Dendritic cell treated with granulocyte-macrophage colony-stimulating factor and Interleukin-4, amounts not matched to agents 40 ng/mL and 50 ng/mL, for 4 days (primary cell): Measurements from ENCODE around the gene MOG.
A peak's percentile ranks its signal among the peaks of the same experiment; 100 is the strongest.

ENCODE experiments used
- H3K27ac Mint-ChIP-seq: one replicate; pipeline ENCODE4 v1.8.0; 2022; ENCODE audit warnings: mild to moderate bottlenecking, mixed read lengths
- H3K27me3 Mint-ChIP-seq: one replicate; pipeline ENCODE4 v1.8.0; 2022; ENCODE audit warnings: mild to moderate bottlenecking, mixed read lengths
- H3K36me3 Mint-ChIP-seq: one replicate; pipeline ENCODE4 v1.8.0; 2022; ENCODE audit warnings: low read depth, mixed read lengths
- H3K4me1 Mint-ChIP-seq: one replicate; pipeline ENCODE4 v1.8.0; 2022; ENCODE audit warnings: low read depth, mixed read lengths
- H3K4me3 Mint-ChIP-seq: one replicate; pipeline ENCODE4 v1.8.0; 2022; ENCODE audit warnings: mild to moderate bottlenecking, moderate library complexity, mixed read lengths
- H3K9me3 Mint-ChIP-seq: one replicate; pipeline ENCODE4 v1.8.0; 2022; ENCODE audit warnings: mixed read lengths
- intact Hi-C: fragments of 100-400 bp; cut with micrococcal nuclease; formaldehyde crosslinking; loops from one replicate; pipeline ENCODE4 v1.15.0; 2022

The MOG gene

DNA sequence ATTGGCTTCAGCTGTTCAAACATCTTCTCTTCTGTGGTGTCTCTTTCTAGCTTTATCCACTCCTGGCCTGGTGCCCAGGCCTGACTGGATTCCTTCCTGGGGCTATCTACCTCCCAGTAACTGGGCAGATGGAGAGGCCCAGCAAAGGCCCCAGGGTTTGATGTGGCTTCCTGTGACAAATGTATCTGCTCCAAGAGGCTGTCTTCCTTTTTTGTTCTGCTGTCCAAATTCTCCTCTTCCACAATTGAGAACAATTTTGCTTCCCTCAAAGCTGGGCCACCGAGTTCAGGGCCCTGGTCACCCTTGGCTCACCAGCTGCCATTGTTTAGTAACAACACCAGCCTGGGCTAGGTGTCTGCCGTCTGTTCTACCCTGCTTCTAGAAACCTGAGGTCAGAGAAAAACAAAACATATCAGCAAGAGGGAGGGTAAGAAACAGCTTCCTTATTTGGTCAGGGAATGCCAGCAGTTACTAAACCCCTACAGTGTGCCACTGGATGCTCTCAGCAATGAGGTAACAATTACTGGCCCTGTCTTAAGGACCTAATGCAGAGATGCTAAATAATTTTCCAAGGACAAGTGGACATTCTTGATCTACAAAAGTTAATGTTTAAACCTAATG lies 20.2 kb downstream of the MOG start:
- Mint-ChIP-seq H3K4me3 (no peak overlapping the region), H3K27ac (peak overlapping the region; percentile 45)

DNA sequence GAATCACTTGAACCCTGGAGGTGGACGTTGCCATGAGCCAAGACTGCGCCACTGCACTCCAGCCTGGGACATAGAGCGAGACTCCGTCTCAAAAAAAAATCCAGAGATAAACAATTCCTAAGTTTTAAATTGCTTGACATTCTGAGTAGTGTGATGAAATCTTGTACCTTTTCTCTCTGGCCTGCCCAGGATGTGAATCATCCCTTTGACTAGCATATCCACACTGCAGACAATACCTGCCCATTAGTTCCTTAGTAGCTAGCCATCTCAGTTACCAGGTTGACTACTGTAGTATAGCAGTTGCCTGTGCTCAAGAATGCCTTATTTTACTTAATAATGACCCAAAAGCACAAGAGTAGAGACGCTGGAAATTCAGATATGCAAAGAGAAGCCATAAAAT lies 21.2 kb downstream of the MOG start:
- Mint-ChIP-seq H3K36me3 (peaks cover 39% of the 10 kb centered on the region), H3K27ac (no peak overlapping the region)

More for the DNA sequence above, 20.2 kb downstream of the MOG start:
- H3K9me3 Mint-ChIP-seq = no peaks in the 10 kb centered on the region
- H3K27me3 Mint-ChIP-seq = peaks cover 19% of the 10 kb centered on the region
- H3K36me3 Mint-ChIP-seq = peaks cover 50% of the 10 kb centered on the region
- peaks cover 42% of the 10 kb centered on the region for H3K4me1 Mint-ChIP-seq
- intact Hi-C loops = no loop called here

DNA sequence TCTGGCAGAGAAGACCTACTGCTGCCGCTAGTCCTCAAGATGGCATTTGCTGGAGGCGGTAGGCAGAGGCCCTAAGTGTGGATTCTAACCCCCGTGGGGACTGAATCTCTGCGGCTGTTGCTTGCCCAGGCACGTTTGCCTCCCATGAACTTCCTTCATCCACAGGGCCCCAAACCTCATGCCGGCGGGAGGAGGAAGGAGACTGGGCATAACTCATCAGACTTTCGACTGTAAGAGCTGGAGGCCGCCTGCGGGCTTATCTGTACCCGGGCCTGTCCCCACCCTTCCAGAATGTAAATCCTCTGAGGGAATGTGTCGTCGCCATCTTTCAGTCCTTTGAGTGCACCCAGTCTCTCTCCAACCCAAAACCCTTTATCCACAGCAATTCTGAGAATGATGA lies 23.1 kb downstream of the MOG start:
- Mint-ChIP-seq H3K36me3 (peaks cover 22% of the 10 kb centered on the region), H3K27ac (peak overlapping the region; percentile 59), H3K27me3 (peaks cover 20% of the 10 kb centered on the region), H3K9me3 (no peaks in the 10 kb centered on the region), H3K4me1 (peaks cover 35% of the 10 kb centered on the region), H3K4me3 (peak overlapping the region; percentile 77)
- intact Hi-C loops = no loop called here

More for the DNA sequence above, 21.2 kb downstream of the MOG start:
- H3K4me1 Mint-ChIP-seq = peaks cover 42% of the 10 kb centered on the region
- peaks cover 19% of the 10 kb centered on the region for H3K27me3 Mint-ChIP-seq
- H3K9me3 Mint-ChIP-seq = no peaks in the 10 kb centered on the region
- no peak overlapping the region for H3K4me3 Mint-ChIP-seq
- intact Hi-C loops = no loop called here

DNA sequence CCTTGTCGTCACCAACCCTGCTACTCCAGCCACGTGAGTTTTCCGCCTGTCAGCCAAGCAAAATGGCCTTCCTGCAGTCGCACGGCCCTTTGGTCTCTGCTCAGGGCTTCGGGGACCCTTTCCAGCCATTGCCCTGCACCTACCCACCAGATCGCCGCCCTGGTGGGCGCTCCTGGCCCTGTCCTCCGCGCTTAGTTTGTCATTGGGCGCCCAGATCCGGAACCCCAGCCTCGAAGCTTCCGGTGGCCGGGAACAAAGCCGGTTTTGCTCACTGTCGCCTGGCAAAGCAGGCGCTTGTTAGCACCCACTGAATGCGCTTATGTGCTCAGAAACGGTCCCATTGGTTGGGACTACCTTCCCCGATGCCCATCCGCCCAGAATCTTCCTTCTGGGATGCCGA lies 23.5 kb downstream of the MOG start:
- intact Hi-C loops = no loop called here
- H3K27ac Mint-ChIP-seq = peak overlapping the region; percentile 59
- peaks cover 21% of the 10 kb centered on the region for H3K27me3 Mint-ChIP-seq
- peaks cover 17% of the 10 kb centered on the region for H3K36me3 Mint-ChIP-seq
- H3K4me1 Mint-ChIP-seq = peaks cover 35% of the 10 kb centered on the region
- no peaks in the 10 kb centered on the region for H3K9me3 Mint-ChIP-seq
- peak overlapping the region; percentile 77 for H3K4me3 Mint-ChIP-seq

DNA sequence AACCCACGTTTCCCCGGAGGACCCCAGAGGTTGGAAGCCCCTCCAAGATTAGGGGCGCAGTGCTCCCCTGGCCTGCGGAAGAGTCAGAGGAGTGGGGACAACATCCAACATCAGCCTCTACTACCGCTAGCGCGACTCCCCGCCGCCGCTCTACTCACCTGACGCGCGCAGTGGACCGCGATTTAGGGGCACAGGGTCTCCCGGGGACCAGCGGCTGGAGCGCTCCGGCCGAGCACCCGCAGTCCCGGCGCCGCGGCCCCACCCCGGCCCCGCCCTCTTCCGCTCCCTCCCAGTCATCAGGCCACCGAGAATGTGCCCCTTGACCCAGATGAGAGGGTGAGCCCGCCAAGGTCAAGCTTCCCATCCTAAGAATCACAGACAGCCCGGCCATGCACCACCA lies 24.0 kb downstream of the MOG start, which contains the start of gene ZFP57:
TSS of gene ZFP57 (minus strand) at position 249 of the 400 bp plus-strand sequence. CDS start 4,149 bp downstream, outside the sequence.
- no peaks in the 10 kb centered on the region for H3K9me3 Mint-ChIP-seq
- peak within 1 kb of the TSS; percentile 77 for H3K4me3 Mint-ChIP-seq
- intact Hi-C loops = no loop called here
- H3K4me1 Mint-ChIP-seq = peaks cover 35% of the 10 kb centered on the region
- peak within 1 kb of the TSS; percentile 59 for H3K27ac Mint-ChIP-seq
- peaks cover 24% of the 10 kb centered on the region for H3K27me3 Mint-ChIP-seq
- H3K36me3 Mint-ChIP-seq = peaks cover 13% of the 10 kb centered on the region

DNA sequence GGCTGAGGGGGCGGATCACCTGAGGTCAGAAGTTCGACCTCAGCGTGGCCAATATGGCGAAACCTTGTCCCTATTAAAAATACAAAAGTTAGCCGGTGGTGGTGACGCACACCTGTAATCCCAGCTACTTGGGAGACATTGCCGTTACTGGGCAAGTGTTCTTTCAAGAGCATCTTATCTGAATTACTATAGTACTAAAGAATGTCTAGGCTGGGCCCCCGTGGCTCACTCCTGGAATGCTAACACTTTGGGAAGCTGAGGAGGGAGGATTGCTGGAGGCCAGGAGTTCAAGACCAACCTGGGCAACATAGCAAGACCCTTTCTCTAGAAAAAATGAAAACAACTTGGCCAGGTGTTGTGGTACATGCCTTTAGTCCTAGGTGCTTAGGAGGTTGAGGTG lies 24.9 kb downstream of the MOG start:
- H3K36me3 Mint-ChIP-seq = peaks cover 8% of the 10 kb centered on the region
- H3K9me3 Mint-ChIP-seq = no peaks in the 10 kb centered on the region
- peaks cover 32% of the 10 kb centered on the region for H3K4me1 Mint-ChIP-seq
- H3K27ac Mint-ChIP-seq = no peak overlapping the region
- H3K4me3 Mint-ChIP-seq = no peak overlapping the region
- H3K27me3 Mint-ChIP-seq = peaks cover 26% of the 10 kb centered on the region
- intact Hi-C loops = no loop called here

DNA sequence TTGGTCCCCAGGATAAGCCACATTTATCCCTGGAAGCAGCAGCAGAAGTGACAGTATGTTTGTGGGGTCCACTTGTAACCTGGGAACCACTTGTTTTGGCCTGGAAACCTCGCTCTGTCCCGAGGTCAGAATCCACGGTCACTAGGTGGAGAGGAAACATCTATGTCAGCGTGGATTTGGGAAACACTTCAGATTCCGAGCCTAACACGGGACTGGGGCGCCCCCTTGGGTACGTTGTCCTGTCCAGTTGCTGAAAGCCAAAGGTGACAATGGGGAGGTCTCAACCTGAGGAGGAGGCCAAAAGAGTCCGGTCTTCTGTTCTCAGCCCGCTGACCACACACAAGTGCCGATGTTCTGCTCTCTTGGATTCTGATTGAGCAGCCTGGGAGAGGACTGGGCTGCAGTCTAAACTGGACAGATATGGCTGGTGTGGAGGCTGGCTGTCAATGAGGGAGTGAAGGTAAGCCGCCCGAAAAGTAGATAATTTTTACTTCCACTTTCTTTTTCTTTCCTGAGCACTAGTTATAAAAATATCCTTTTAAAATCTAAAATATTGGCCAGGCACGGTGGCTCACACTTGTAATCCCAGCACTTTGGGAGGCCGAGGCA lies 28.9 kb downstream of the MOG start:
- H3K27me3 Mint-ChIP-seq = peaks cover 16% of the 10 kb centered on the region
- H3K36me3 Mint-ChIP-seq = peaks cover 4% of the 10 kb centered on the region
- H3K27ac Mint-ChIP-seq = no peak overlapping the region
- intact Hi-C loops = no loop called here
- peaks cover 5% of the 10 kb centered on the region for H3K4me1 Mint-ChIP-seq
- H3K9me3 Mint-ChIP-seq = no peaks in the 10 kb centered on the region
- no peak overlapping the region for H3K4me3 Mint-ChIP-seq

DNA sequence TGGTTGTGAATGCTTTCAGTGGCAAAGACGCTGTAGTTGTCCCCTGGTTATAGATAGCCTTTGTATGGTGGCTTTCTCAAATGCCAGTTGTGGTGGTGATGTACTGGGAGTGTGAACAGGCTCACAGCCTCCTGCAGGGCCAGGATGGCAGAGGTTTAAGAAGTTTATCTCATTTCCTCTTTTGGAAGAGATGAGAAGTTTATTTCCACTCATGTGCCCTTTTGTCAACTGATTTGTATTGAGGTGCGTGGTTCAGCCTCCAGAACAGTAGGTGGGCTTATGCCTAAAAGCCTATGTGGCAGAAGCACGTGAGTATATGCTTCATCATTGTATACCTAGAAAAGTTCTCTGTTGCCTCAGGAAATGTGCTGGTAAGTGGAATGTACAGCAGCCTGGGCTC lies 37.7 kb downstream of the MOG start:
- Mint-ChIP-seq H3K4me3 (no peak overlapping the region), H3K27ac (no peak overlapping the region), H3K36me3 (no peaks in the 10 kb centered on the region), H3K9me3 (peaks cover 10% of the 10 kb centered on the region), H3K4me1 (peaks cover 15% of the 10 kb centered on the region), H3K27me3 (peaks cover 19% of the 10 kb centered on the region)
- intact Hi-C loops = no loop called here

DNA sequence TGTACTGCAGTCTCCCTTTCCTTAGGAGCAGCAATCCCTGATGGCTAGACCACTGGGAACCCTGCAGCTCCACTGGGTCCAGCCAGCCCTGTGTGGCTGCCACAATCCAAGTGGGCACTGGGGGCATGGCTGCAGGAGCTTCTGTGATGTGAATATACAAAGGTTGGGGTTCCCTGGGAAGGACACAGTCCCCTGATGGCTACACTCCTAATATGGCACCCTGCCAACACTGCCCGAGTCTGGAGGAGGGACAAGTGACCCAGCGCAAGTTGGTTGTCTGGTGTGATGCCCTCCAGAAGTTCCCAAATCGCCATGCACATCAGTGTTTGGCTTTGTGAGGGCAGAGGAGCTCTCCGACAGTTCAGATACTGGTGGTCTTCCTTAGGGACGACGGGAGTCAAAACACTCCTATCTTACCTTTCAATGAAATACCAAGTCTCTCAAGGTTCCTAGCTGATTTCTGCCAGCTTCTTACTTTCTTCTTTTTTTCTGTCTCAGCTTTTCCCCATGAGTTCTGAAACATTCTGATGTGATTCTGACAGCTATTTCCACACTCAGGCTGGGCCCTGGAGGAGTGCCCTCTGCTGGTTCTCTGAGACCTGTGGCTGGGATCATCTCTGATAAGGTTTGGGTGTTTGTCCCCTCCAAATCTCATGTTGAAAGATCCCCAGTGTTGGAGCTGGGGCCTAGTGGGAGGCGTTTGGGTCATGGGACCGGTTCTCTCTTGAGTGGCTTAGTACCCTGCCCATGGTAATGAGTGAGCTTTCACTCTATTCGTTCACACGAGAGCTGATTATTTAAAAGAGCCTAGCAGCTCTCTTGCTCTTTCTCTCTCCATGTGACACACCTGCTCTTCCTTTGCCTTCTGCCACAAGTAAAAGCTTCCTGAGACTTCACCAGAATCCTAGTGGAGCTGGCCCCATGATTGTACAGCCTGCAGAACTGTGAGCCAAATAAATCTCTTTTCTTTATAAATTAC lies 39.5 kb downstream of the MOG start:
- Mint-ChIP-seq H3K27ac (no peak overlapping the region), H3K4me3 (no peak overlapping the region), H3K27me3 (peaks cover 22% of the 10 kb centered on the region), H3K9me3 (peaks cover 10% of the 10 kb centered on the region), H3K4me1 (peaks cover 15% of the 10 kb centered on the region), H3K36me3 (no peaks in the 10 kb centered on the region)
- intact Hi-C loops = loop anchor here (2.0 kb wide), 1 partner anchor 46 kb away; no protein-coding TSS in a partner anchor

DNA sequence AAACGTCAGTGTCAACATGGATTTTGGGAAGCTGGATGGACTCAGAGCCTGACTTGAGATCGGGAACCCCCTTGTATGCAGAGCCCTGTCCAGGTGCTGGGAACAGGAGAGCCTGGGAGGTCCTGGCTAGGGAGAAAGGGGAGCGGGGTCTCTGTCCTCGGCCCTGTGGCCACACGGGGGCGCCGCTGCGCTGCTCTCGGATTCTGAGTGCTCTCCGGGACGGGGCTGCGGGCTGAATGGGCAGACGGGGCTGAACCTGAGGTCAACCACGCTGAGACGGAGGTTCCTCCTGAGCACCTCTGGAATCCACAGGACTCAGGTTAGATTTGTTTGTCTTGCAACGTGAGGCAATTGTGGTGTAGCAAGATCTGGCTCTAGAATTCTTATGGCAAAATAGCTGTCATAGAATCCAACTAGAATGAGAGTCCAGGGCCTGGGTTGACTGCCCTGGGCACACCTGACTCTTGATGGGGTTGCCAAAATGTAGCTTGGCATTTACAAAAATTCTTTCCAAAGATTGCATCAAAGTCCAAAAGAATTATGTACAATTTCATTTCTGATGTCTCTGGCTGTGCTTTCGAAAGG lies 45.7 kb downstream of the MOG start:
- no peaks in the 10 kb centered on the region for H3K36me3 Mint-ChIP-seq
- intact Hi-C loops = no loop called here
- H3K4me1 Mint-ChIP-seq = no peaks in the 10 kb centered on the region
- H3K4me3 Mint-ChIP-seq = no peak overlapping the region
- no peak overlapping the region for H3K27ac Mint-ChIP-seq
- no peaks in the 10 kb centered on the region for H3K9me3 Mint-ChIP-seq
- peaks cover 47% of the 10 kb centered on the region for H3K27me3 Mint-ChIP-seq

DNA sequence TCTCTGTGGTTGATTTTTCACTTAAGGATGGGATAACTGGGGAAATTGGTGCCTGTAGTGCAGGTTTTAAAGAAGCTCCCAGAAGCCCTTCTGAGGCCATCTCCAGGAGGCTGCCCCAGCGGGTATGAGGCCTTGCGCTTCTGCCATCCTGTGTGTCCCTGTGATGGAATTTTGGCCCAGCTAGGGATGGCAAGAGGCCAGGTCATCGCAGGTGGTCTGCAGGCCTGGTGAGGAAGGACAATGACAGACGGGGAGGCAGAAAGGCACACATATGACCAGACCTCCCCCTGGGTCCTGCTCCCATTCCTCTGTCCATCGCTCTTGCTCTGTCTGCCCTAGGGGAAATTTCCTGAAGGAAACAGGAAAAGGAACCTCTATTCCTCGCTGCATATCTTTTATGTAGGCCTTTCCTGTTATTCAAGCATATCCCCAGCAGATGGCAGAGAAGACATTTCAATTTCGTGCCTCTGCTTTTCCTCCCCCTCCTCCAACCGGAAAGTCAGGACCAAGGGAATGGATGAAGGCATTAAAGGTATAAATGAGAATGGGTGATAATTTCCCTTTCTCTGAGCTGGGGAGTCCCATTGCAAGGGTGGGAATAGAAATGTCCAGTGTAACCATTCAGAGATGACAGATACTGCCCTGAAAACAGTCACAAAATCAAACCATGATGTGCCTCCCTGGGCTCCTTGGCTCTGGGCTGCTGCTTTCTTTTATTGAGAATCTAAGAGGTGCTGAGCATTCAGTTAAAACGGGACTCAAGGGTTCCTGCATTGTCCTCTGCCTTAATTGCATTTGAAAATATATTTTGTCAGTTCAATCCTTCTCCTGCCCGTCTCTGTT lies 48.7 kb downstream of the MOG start:
- no peak overlapping the region for H3K4me3 Mint-ChIP-seq
- no peaks in the 10 kb centered on the region for H3K36me3 Mint-ChIP-seq
- intact Hi-C loops = loop anchor here (1.0 to 2.0 kb wide), 2 partner anchors 47 to 129 kb away; no protein-coding TSS in a partner anchor
- no peaks in the 10 kb centered on the region for H3K9me3 Mint-ChIP-seq
- peaks cover 6% of the 10 kb centered on the region for H3K4me1 Mint-ChIP-seq
- H3K27me3 Mint-ChIP-seq = peaks cover 58% of the 10 kb centered on the region
- H3K27ac Mint-ChIP-seq = no peak overlapping the region

DNA sequence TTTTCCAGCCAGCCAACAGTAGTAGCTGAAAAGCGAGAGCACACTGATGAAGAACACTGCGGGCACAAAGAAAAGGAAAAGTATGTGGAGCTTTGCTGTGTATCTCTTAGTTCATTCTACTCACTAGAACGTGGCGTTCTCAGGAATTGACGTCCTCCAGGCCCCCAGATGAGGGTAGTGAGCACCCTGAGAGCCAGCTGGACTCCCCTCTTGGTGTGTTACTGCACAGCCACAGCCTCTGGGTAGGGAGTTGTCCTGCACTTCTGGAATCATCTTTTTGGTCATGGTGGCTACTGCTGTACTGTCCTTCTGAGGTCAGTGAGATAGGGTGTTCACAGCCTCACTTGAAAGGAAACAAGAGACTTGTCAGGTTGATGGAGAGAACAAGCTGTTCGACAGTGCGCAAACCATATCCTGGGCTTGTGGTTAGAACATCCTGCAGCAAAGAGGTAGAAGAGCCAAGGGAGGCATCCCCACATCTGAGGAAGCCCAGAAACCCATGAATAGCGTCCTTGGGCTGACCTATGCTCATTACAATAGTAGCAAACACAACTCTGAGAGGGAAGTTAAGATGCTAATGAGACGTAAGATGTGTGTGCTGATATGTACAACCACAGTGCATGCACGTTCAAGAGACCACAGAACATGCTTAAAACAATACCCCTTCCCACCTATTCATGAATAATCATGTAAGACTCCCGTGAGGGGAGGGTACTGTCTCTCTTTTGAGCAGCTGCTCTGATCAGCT lies 51.7 kb downstream of the MOG start:
- peaks cover 6% of the 10 kb centered on the region for H3K4me1 Mint-ChIP-seq
- no peaks in the 10 kb centered on the region for H3K9me3 Mint-ChIP-seq
- intact Hi-C loops = no loop called here
- H3K4me3 Mint-ChIP-seq = no peak overlapping the region
- no peak overlapping the region for H3K27ac Mint-ChIP-seq
- no peaks in the 10 kb centered on the region for H3K36me3 Mint-ChIP-seq
- peaks cover 47% of the 10 kb centered on the region for H3K27me3 Mint-ChIP-seq
